Fibroblast of skin of right quadriceps (primary cell): ENCODE results near the gene BAZ2B.
"Not testable (repeated sequence)": the region's sequence is repeated elsewhere in the genome, so short reads cannot be mapped to it uniquely, and the experiment has no call there.

Source experiments
- DNase-seq: peaks from one replicate; pipeline ENCODE4 v3.0.0-alpha.2; 2013

Gene BAZ2B, protein sequence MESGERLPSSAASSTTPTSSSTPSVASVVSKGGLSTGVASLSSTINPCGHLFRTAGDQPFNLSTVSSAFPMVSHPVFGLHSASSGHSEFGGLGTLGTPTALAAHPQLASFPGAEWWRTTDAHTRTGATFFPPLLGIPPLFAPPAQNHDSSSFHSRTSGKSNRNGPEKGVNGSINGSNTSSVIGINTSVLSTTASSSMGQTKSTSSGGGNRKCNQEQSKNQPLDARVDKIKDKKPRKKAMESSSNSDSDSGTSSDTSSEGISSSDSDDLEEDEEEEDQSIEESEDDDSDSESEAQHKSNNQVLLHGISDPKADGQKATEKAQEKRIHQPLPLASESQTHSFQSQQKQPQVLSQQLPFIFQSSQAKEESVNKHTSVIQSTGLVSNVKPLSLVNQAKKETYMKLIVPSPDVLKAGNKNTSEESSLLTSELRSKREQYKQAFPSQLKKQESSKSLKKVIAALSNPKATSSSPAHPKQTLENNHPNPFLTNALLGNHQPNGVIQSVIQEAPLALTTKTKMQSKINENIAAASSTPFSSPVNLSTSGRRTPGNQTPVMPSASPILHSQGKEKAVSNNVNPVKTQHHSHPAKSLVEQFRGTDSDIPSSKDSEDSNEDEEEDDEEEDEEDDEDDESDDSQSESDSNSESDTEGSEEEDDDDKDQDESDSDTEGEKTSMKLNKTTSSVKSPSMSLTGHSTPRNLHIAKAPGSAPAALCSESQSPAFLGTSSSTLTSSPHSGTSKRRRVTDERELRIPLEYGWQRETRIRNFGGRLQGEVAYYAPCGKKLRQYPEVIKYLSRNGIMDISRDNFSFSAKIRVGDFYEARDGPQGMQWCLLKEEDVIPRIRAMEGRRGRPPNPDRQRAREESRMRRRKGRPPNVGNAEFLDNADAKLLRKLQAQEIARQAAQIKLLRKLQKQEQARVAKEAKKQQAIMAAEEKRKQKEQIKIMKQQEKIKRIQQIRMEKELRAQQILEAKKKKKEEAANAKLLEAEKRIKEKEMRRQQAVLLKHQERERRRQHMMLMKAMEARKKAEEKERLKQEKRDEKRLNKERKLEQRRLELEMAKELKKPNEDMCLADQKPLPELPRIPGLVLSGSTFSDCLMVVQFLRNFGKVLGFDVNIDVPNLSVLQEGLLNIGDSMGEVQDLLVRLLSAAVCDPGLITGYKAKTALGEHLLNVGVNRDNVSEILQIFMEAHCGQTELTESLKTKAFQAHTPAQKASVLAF (N-terminal part only)

DNA sequence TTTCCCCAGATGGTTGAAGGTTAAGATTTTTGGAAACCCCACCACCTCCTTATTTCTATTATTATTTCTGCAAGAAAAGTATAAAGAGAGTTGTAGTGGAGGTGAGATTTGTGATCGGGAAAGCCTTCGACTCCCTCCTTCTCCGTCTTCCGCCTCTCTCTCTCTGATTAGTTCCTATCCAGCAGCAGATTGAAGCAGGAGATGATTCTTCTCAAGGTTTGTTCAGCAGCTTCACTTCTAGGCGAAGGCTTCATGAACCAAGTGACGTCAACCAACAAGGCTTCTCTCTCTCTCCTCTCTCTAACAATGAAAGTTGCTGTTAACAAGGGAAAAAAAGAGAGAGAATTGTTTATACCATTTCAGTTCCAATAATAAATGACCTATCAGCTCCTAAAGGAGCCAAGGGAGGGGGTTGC lies at the start of gene BAZ2B:
BAZ2B (minus strand) TSS at position 263 of the 416 bp plus-strand sequence. CDS start 137,829 bp downstream, outside the sequence.
- peak; percentile 82 for DNase-seq

- peak; percentile 16 for DNase-seq
These were observed 44.9 kb upstream of the BAZ2B start for GRCh38 chr2:159661286-159661685.

- no peak for DNase-seq
These were observed 42.8 kb upstream of the BAZ2B start for GRCh38 chr2:159658881-159659873.

DNA sequence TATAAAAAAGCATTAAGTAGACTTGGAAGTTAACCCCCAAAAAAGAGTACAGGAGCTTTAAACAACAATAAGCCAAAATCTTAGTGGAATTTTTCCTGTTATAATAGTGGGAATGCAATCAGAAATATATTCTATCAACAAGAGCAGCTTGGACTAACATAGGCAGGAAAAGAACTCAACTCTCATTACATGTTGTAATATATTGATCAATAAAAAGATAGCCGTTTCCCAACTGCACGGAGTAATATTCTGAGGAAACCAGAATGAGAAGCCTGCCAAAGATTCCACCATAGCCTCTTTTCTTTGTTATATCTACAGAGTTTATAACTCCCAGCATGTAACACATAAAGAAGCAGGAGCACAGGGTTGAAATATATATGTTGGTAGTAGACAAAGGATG lies 37.6 kb upstream of the BAZ2B start:
- no peak for DNase-seq

GRCh38 chr2:159651884-159652283 lies 35.5 kb upstream of the BAZ2B start:
- DNase-seq: no peak

- no peak for DNase-seq
These were observed 34.2 kb upstream of the BAZ2B start for GRCh38 chr2:159650574-159650973.

- no peak for DNase-seq
These were observed 32.3 kb upstream of the BAZ2B start for GRCh38 chr2:159648643-159649042.

- no peak for DNase-seq
These were observed 31.3 kb upstream of the BAZ2B start for GRCh38 chr2:159647667-159648066.

DNA sequence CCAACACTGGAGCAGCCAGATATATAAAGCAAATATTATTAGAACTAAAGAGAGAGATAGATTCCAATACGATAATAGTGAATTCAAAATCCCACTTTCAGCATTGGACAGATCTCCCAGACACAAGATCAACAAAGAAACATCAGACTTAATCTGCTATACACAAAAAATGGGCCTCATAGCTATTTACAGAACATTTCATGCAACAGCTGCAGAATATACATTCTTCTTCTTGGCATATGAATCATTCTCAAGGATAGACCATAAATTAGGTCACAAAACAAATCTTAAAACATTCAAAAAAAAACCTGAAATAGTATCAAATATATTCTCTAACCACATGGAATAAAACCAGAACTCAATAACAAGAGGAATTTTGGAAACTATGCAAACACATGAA lies 23.8 kb upstream of the BAZ2B start:
- DNase-seq: peak; percentile 23

DNA sequence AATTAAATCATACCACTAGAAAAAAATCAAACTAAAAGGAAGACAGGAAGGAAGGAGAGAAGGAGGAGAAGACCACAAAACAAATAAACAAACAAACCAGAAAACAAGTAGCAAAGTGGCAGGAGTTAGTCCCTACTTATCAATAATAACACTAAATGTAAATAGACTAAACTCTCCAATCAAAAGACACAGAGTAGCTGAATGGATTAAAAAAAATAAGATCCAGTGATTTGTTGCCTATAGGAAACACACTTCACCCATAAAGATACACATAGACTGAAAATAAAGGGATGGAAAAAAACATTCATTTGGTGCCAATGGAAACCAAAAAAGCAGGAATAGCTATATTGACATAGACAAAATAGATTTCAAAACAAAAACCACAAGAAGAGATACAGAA lies 23.4 kb upstream of the BAZ2B start:
- DNase-seq: no peak

DNA sequence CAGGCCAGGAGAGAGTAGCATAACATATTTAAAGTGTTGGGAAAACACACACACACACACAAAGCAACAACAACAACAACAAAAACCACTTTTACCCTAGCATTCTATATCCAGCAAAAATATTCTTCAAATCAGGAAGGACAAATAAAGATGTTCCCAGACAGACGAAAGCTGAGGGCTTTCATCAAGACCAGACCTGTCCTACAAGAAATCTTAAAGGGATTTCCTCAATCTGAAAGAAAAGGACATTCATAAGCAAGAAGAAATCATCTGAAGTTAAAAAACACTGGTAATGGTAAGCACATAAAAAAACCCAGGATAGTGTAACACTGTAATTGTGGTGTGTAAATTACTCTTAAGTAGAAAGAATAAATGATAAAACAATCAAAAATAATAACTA lies 22.7 kb upstream of the BAZ2B start:
- DNase-seq: no peak

- DNase-seq: peak; percentile 88
These were observed 21.7 kb upstream of the BAZ2B start for GRCh38 chr2:159637988-159638501.

DNA sequence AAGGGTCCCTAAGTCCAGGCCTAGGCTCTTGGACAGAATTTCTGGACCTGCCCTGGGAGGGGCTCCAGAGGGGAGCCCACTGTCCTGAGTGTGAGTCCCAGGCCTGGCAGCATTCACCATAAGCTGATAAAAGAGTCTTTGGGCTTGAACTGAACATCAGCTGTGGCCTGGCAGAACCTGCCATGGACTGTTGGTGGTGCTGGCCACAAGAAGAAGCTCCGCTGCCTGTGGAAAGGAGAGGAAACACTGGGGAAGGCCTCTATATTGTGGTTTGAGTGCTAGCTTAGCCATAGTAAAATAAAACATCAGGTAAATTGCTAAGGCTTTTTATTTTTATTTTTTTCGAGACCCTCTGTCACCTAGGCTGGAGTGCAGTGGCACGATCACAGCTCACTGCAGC lies 20.9 kb upstream of the BAZ2B start:
- DNase-seq: no peak

- peak; percentile 71 for DNase-seq
These were observed 18.9 kb upstream of the BAZ2B start for GRCh38 chr2:159635006-159635789.

DNA sequence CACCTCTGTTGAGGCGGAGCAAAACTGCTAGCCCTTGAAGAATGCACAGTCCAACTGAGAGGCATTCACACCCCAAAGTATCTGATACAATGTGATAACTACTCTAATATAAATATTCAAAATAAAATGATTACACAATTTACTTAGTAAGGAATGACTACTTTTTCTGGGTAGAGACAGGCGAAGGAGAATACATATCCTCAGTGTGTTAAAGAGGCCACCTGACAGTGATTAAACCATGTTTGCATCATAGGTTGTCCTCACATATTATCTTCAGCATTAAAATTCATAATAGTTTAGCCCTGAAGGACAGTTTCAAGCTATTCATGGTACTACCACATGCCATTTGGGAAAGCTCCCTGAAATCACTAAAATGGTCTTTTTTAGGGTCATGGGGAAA lies 16.9 kb upstream of the BAZ2B start:
- no peak for DNase-seq

DNA sequence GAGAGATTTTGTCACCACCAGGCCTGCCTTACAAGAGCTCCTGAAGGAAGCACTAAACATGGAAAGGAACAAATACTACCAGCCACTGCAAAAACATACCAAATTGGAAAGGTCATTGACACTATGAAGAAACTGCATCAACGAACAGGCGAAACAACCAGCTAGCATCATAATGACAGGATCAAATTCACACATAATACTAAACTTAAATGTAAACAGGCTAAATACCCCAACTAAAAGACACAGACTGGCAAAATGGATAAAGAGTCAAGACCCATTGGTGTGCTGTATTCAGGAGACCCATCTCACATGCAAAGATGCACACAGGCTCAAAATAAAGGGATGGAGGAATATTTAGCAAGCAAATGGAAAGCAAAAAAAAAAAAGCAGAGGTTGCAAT lies 9.3 kb upstream of the BAZ2B start:
- DNase-seq: not testable (repeated sequence)

DNA sequence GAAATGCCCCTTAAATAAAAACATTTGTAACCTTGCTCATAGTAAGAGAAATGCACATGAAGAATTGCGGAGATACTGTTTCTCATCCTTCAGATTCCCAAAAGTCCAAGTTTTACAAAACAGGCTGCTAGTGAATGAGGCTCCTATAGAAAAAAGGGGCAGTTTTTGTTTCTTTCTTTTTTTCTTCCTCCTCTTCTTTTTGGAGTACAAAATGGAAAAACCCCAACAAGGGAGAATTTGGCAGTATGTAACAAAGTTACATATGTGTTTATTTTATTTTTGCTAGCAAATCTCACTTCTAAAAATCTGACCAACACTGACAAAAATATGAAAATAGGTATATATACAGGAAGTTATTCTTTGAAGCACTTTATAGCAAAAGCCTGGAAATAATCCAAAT lies 7.1 kb upstream of the BAZ2B start:
- DNase-seq: no peak

- no peak for DNase-seq
These were observed 6.6 kb upstream of the BAZ2B start for GRCh38 chr2:159622966-159623365.

GRCh38 chr2:159620796-159621195 lies 4.4 kb upstream of the BAZ2B start:
- DNase-seq: no peak

- peak; percentile 39 for DNase-seq
These were observed 1.3 kb upstream of the BAZ2B start for GRCh38 chr2:159617646-159618045.

- DNase-seq: no peak
These were observed 752 bp upstream of the BAZ2B start for GRCh38 chr2:159617100-159617499.
